GM10266 (cell line): Measurements from ENCODE around the gene KRT9.

Source experiments
- DNase-seq: peaks from one replicate; pipeline ENCODE4 v3.0.0; 2012; ENCODE audit errors: extremely low spot score
- TF ChIP-seq, protein P1 (sequence below): IDR thresholded peaks from 2 replicates; pipeline ENCODE4 v1.5.1; 2012; ENCODE audit warnings: mild to moderate bottlenecking, low read depth; ENCODE audit not compliant: control insufficient read depth, insufficient read depth; ENCODE audit errors: missing control alignments

Gene KRT9

DNA sequence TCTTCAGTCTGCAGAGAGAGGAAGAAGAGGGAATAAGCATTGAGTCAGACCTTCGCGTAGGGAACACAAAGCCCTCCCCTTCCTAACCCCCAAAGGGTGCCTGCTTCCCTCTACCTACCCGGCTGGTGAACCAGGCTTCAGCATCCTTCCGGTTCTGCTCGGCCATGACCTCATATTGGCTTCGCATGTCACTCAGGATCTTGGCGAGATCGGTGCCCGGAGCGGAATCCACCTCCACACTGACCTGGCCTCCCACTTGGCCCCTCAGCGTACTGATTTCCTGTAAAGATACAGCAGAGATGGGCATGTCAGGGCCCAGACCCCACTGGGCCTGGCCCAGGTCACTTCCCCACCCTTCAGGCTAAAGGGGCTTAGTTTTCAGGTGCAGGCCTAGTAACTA, 47.6 kb downstream of the KRT9 start:
- no peak for DNase-seq
- TF ChIP-seq, protein P1, sequence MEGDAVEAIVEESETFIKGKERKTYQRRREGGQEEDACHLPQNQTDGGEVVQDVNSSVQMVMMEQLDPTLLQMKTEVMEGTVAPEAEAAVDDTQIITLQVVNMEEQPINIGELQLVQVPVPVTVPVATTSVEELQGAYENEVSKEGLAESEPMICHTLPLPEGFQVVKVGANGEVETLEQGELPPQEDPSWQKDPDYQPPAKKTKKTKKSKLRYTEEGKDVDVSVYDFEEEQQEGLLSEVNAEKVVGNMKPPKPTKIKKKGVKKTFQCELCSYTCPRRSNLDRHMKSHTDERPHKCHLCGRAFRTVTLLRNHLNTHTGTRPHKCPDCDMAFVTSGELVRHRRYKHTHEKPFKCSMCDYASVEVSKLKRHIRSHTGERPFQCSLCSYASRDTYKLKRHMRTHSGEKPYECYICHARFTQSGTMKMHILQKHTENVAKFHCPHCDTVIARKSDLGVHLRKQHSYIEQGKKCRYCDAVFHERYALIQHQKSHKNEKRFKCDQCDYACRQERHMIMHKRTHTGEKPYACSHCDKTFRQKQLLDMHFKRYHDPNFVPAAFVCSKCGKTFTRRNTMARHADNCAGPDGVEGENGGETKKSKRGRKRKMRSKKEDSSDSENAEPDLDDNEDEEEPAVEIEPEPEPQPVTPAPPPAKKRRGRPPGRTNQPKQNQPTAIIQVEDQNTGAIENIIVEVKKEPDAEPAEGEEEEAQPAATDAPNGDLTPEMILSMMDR, result no peak

DNA sequence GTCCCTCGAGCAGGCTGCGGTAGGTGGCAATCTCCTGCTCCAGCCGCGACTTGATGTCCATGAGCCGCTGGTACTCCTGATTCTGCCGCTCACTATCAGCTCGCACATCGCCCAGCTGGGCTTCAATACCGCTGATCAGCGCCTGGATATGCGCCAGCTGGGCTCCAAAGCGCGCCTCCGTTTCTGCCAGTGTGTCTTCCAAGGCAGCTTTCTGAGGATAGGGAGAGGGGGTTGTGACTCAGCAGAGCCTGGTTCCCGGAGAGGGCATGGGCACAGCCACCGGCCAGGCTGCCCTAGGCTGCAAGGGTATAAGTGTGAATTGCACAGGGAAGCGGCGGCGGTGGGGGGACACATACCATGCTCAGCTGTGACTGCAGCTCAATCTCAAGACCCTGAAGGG, 48.1 kb downstream of the KRT9 start:
- no peak for DNase-seq
- TF ChIP-seq, protein P1, result no peak

DNA sequence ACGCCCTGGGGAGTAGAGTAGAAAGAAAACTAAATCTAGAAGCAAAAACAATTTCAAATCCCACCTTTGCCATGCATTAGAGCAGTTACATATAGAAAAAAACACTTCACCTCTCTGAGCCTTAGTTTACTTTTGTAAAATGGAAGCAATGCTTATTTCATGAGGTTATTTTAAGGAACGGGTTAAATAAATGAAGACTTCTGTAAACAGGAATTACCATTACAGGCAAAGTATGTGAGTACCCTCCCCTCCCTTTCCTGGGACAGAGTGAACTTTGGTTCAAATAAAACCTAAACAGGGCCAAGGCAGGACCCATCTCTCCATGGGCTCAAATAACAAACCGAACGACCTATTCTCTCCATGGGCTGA, 48.6 kb downstream of the KRT9 start:
- DNase-seq, result no peak
- TF ChIP-seq, protein P1, result no peak

DNA sequence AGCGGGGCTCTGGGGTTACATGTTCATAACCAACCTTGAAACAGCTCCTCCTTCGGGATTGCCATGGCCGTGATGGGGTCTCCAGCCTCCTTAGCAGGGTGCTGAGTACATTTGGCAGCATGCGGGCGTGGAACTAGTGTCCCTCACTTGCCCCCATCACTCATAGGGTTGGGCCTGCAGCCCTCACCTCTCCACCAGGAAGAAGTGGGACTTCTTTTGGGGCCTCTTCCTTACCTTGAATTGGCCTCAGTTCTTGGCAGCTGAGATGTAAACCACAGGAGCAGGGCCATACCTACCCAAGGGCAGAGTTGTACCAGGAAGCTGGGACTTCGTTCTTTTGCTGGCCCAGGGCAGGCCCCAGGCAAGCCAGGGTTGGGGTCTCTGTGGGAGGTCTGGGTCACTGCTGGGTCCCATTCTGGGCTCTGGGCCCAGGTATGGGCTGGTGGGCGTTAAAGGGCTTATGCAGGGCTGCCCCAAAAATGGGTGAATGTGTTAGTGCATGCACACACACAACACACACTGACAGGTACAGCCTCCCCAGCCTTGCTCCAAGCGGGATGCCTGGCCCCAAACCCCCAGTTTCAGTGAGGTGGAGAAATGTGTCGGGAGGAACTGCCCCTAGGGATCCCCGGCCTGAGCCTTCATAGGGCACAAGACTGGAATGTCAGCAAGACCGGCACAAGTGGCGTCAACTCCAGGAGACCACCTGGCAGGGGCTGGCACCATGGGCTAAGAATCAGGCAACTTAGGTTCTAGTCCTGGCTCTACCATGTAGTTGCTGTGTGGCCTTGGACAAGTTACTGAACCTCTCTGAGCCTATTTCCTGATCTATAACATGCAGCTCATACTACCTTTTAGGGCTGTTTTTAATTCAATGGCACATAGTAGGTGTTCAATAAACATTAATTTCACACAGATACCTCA, 49.3 kb downstream of the KRT9 start:
- TF ChIP-seq, protein P1, result no peak
- DNase-seq, result no peak

DNA sequence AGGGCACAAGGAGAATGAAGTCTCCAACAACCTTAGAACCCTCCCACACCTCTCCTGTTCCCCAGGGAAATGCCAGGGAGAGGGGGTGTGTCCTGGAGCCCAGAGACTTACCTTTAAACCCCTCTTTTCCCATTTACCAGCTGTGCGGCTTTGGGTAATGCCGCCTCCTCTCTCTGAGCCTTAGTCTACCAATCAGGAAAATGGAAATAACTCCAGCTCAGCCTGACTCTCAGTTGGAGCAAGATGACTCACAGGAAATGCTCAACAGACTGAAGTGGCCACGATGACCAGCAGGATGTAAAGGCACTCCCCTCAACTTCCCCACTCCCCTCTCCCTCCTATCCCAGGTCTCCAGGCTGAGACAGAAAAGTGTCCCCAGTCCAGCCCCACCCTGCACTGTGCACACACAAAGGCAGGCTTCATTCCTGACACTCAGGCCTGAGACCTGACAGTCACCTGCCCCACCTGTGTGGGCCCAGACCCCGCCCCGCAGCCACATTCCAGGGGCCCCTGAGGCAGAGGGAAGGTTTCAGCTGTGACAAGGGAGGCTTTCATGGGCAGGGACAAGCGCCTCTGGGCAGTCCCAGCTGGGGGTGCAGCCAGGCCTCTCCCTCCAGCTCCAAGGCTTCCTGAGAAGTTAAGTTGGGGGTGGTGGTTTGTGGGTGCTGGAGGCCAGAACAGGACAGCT, 50.1 kb downstream of the KRT9 start:
- TF ChIP-seq, protein P1, result no peak
- DNase-seq, result no peak

DNA sequence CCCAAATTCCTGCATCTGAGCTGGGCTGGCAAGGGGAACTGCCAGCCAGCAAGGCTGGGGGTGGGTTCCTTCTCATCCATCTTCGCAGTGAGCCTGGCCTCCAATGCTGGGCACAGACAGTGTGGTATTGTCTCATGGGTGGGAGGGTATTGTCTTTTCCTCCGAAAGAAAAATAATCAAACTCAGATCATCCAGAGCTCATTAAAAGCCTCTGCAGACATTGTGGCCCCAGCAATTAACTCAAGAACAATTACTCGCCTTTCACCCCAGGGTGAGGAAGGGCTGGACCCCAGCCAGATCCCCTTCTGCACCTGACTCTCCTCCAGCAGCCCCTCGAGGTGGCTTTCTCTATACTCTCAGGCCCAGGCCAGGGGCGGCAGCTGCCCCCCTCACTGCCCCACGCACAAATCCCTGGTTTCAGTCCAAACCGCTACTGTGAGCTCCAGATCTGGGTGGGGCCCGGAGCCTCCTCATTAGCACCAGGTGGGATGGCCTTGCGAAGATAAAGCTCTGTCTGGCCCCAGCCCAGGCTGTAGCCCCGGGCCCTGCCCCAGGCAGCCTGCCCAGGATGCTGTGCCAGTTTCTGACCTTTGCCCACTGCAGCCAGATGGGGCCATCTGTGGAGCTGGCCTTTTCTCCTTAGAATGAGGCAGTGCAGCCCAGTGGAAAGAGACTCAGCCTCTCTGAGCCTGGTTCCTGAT, 50.9 kb downstream of the KRT9 start:
- no peak for DNase-seq
- TF ChIP-seq, protein P1, result no peak
